K562 (cell line): ENCODE data around the gene MTMR4. TPM values are rescaled to one million over a fixed set of nuclear protein-coding genes. Genes with fewer than 3 reads are reported as not detected.

ENCODE experiments used
- CHD1 ChIP-seq: fragments of 200-600 bp; sonication (generic); IDR thresholded peaks from one replicate; pipeline ENCODE4 v1.6.1; 2012; ENCODE audit warnings: mild to moderate bottlenecking, moderate library complexity, low read length, inconsistent platforms
- CHD7 ChIP-seq: fragments of 200-600 bp; sonication (generic); IDR thresholded peaks from one replicate; pipeline ENCODE4 v1.6.1; 2012; ENCODE audit warnings: mild to moderate bottlenecking, low read depth, low read length, inconsistent platforms
- FOXP1 ChIP-seq: sonication (generic); formaldehyde crosslinking; IDR thresholded peaks from 2 replicates; pipeline ENCODE4 v1.8.0; 2022; ENCODE audit warnings: mild to moderate bottlenecking, missing genetic modification reagents
- IFI16 ChIP-seq: fragments of 250-450 bp; sonication (Bioruptor Pico); IDR thresholded peaks from 2 replicates; pipeline ENCODE4 v2.1.2; 2022; ENCODE audit warnings: mild to moderate bottlenecking, inconsistent platforms
- IRF1 ChIP-seq: sonication (generic); formaldehyde crosslinking; IDR thresholded peaks from 2 replicates; pipeline ENCODE4 v1.8.0; 2022; ENCODE audit warnings: missing genetic modification reagents, mild to moderate bottlenecking, borderline replicate concordance
- NELFE ChIP-seq: IDR thresholded peaks from 2 replicates; pipeline ENCODE4 v1.6.1; 2011; ENCODE audit warnings: mild to moderate bottlenecking; ENCODE audit not compliant: insufficient read depth, insufficient read length
- OTX1 ChIP-seq: fragments of 450-650 bp; formaldehyde crosslinking; IDR thresholded peaks from 2 replicates; pipeline ENCODE4 v1.4.0; 2022; ENCODE audit warnings: mild to moderate bottlenecking
- SAP30 ChIP-seq: fragments of 200-600 bp; sonication (generic); IDR thresholded peaks from 2 replicates; pipeline ENCODE4 v1.6.1; 2012; ENCODE audit warnings: borderline replicate concordance, low read depth, mild to moderate bottlenecking, moderate library complexity, low read length, control low read depth, inconsistent platforms; ENCODE audit not compliant: insufficient read depth, poor library complexity, severe bottlenecking
- SIN3B ChIP-seq: fragments of 450-650 bp; IDR thresholded peaks from 2 replicates; pipeline ENCODE4 v1.6.1; 2017; ENCODE audit warnings: low read depth, mild to moderate bottlenecking, moderate library complexity
- SOX6 ChIP-seq: fragments of 450-650 bp; IDR thresholded peaks from 2 replicates; pipeline ENCODE4 v1.6.1; 2014; ENCODE audit warnings: mild to moderate bottlenecking
- TEAD2 ChIP-seq: fragments of 450-650 bp; IDR thresholded peaks from 2 replicates; pipeline ENCODE4 v1.6.1; 2016; ENCODE audit warnings: missing genetic modification characterization, control low read depth, missing compliant biosample characterization
- ZBTB2 ChIP-seq: fragments of 450-650 bp; IDR thresholded peaks from 2 replicates; pipeline ENCODE4 v1.6.1; 2016; ENCODE audit warnings: antibody characterized with exemption
- ZNF3 ChIP-seq: fragments of 250-450 bp; sonication (Bioruptor Pico); IDR thresholded peaks from 2 replicates; pipeline ENCODE4 v1.5.0; 2021; ENCODE audit warnings: mild to moderate bottlenecking, moderate library complexity
- polyA plus RNA-seq, 8 experiments: library from polyadenylated mRNA; depleted of rRNA in 4 of 8; stranded (reverse) in 5 of 8; unstranded in 3 of 8; fragments of >200 nt; fragmentation: Nextera tagmentation in 2 of 8; fragmentation: Illumina TruSeq in 1 of 8; extraction: Ambion mirVana in 2 of 8; extraction: Trizol in 1 of 8; gene quantifications; 2 replicates each; pipeline versions ENCODE4 v1.2.1 to v1.2.3, GENCODE V29; 2011 to 2014; ENCODE audit warnings: inconsistent platforms in 1 of 8, missing spikeins in 1 of 8
- total RNA-seq, 7 experiments: library from RNA; depleted of rRNA in 6 of 7; stranded (reverse); fragments of >200 nt in 6 of 7; fragmentation: Illumina TruSeq in 2 of 7; extraction: Trizol in 2 of 7; gene quantifications; 2 replicates each; pipeline versions ENCODE4 v1.2.1 to v1.2.3, GENCODE V29; 2011 to 2021; ENCODE audit warnings: low replicate concordance in 1 of 7

MTMR4 gene
- total and polyA plus RNA-seq, 9 of the 15 experiments (the other 6 are each of a cell fraction or from before 2014, with no cell fraction given) = 8.8 to 45.7 (median 28.7) TPM

GRCh38 chr17:58517928-58518609 is 3.6 kb upstream of the MTMR4 start (continued):
- TF ChIP-seq OTX1 (CRISPR knock-in tag) (no peak), IFI16 (CRISPR knock-in tag) (no peak), TEAD2 (peak; percentile 12; the same call in 1 of the 2 replicates), IRF1 (CRISPR knock-in tag) (no peak), ZNF3 (CRISPR knock-in tag) (no peak), SAP30 (peak; percentile 31), CHD1 (peak; percentile 43), NELFE (no peak), FOXP1 (CRISPR knock-in tag) (no peak), CHD7 (no peak), SIN3B (peak; percentile 90), ZBTB2 (no peak), SOX6 (0 out of 2 replicates have a peak, but pooled peaks have one; percentile 24)
